Activated T-helper 1 cell treated with anti-CD3 and anti-CD28 coated beads, Interleukin-12 subunit alpha, Interleukin-12 subunit beta, Interleukin-2, Interleukin-4 antibody, amounts not matched to agents 30 ng/mL and 10 ng/mL and 1 ng/mL, durations not matched to agents 14 hours and 24 hours and 36 hours (primary cell): ENCODE measurements around the gene FAM222A. TPM values are rescaled to one million over a fixed set of nuclear protein-coding genes. Genes with fewer than 3 reads are reported as not detected.

Experiments
- DNase-seq: peaks from one replicate; pipeline ENCODE4 v3.0.0; 2021; ENCODE audit warnings: low spot score
- H3K27ac Mint-ChIP-seq: one replicate; pipeline ENCODE4 v1.8.0; 2021; ENCODE audit warnings: mild to moderate bottlenecking, mixed read lengths
- H3K27me3 Mint-ChIP-seq: one replicate; pipeline ENCODE4 v1.8.0; 2022; ENCODE audit warnings: mild to moderate bottlenecking, moderate library complexity, mixed read lengths; ENCODE audit not compliant: insufficient read depth
- H3K36me3 Mint-ChIP-seq: one replicate; pipeline ENCODE4 v1.8.0; 2021; ENCODE audit warnings: low read depth, mixed read lengths
- H3K4me1 Mint-ChIP-seq: one replicate; pipeline ENCODE4 v1.8.0; 2021; ENCODE audit warnings: low read depth, mixed read lengths
- H3K4me3 Mint-ChIP-seq: one replicate; pipeline ENCODE4 v1.8.0; 2021; ENCODE audit warnings: mild to moderate bottlenecking, moderate library complexity, mixed read lengths
- H3K9me3 Mint-ChIP-seq: one replicate; pipeline ENCODE4 v1.8.0; 2021; ENCODE audit warnings: mixed read lengths
- intact Hi-C: fragments of 100-400 bp; cut with micrococcal nuclease; formaldehyde crosslinking; loops from one replicate; pipeline ENCODE4 v1.15.1; 2024
- total RNA-seq: library from RNA; stranded (reverse); gene quantifications from 2 replicates; pipeline ENCODE4 v1.2.3, GENCODE V29; 2022

FAM222A gene
- total RNA-seq, 1 donor from 2014 or later, result 2.4 TPM

- Mint-ChIP-seq H3K9me3 (no peaks in the 10 kb centered on the region), H3K4me1 (no peaks in the 10 kb centered on the region), H3K27ac (no peak overlapping the region), H3K27me3 (peaks cover 8% of the 10 kb centered on the region), H3K4me3 (no peak overlapping the region), H3K36me3 (no peaks in the 10 kb centered on the region)
- intact Hi-C loops, result no loop called here
- no peak for DNase-seq
Observed at GRCh38 chr12:109741970-109742703, 28.5 kb downstream of the FAM222A start.

GRCh38 chr12:109743076-109743910 is 29.7 kb downstream of the FAM222A start:
- Mint-ChIP-seq H3K4me3 (no peak overlapping the region), H3K36me3 (no peaks in the 10 kb centered on the region), H3K9me3 (no peaks in the 10 kb centered on the region), H3K4me1 (no peaks in the 10 kb centered on the region), H3K27ac (no peak overlapping the region), H3K27me3 (peaks cover 11% of the 10 kb centered on the region)
- intact Hi-C loops, result no loop called here
- no peak for DNase-seq

GRCh38 chr12:109744026-109744425 is 30.4 kb downstream of the FAM222A start:
- intact Hi-C loops, result no loop called here
- Mint-ChIP-seq H3K27me3 (peaks cover 10% of the 10 kb centered on the region), H3K4me1 (no peaks in the 10 kb centered on the region), H3K4me3 (no peak overlapping the region), H3K9me3 (no peaks in the 10 kb centered on the region), H3K36me3 (no peaks in the 10 kb centered on the region), H3K27ac (no peak overlapping the region)
- no peak for DNase-seq

- Mint-ChIP-seq H3K4me3 (no peak overlapping the region), H3K4me1 (no peaks in the 10 kb centered on the region), H3K36me3 (no peaks in the 10 kb centered on the region), H3K27ac (no peak overlapping the region), H3K9me3 (no peaks in the 10 kb centered on the region), H3K27me3 (peaks cover 10% of the 10 kb centered on the region)
- DNase-seq, result no peak
- intact Hi-C loops, result no loop called here
Observed at GRCh38 chr12:109744986-109745942, 31.6 kb downstream of the FAM222A start.

GRCh38 chr12:109752117-109753053 is 38.8 kb downstream of the FAM222A start:
- no peak overlapping the region for H3K4me3 Mint-ChIP-seq
- H3K36me3 Mint-ChIP-seq, result no peaks in the 10 kb centered on the region
- no peaks in the 10 kb centered on the region for H3K4me1 Mint-ChIP-seq
- no peak for DNase-seq
- H3K9me3 Mint-ChIP-seq, result peaks cover 14% of the 10 kb centered on the region
- H3K27me3 Mint-ChIP-seq, result peaks cover 10% of the 10 kb centered on the region
- intact Hi-C loops, result no loop called here
- no peak overlapping the region for H3K27ac Mint-ChIP-seq

GRCh38 chr12:109753054-109753401 is 39.4 kb downstream of the FAM222A start:
- Mint-ChIP-seq H3K4me1 (no peaks in the 10 kb centered on the region), H3K27ac (no peak overlapping the region), H3K9me3 (peaks cover 14% of the 10 kb centered on the region), H3K36me3 (no peaks in the 10 kb centered on the region), H3K4me3 (no peak overlapping the region), H3K27me3 (peaks cover 9% of the 10 kb centered on the region)
- DNase-seq, result no peak
- intact Hi-C loops, result no loop called here

- intact Hi-C loops, result no loop called here
- no peak for DNase-seq
- Mint-ChIP-seq H3K27ac (no peak overlapping the region), H3K27me3 (peaks cover 5% of the 10 kb centered on the region), H3K36me3 (no peaks in the 10 kb centered on the region), H3K4me3 (no peak overlapping the region), H3K4me1 (no peaks in the 10 kb centered on the region), H3K9me3 (peaks cover 14% of the 10 kb centered on the region)
Observed at GRCh38 chr12:109753959-109754358, 40.3 kb downstream of the FAM222A start.

- H3K4me3 Mint-ChIP-seq, result no peak overlapping the region
- DNase-seq, result no peak
- H3K4me1 Mint-ChIP-seq, result no peaks in the 10 kb centered on the region
- intact Hi-C loops, result no loop called here
- H3K27me3 Mint-ChIP-seq, result no peaks in the 10 kb centered on the region
- H3K27ac Mint-ChIP-seq, result no peak overlapping the region
- no peaks in the 10 kb centered on the region for H3K36me3 Mint-ChIP-seq
- H3K9me3 Mint-ChIP-seq, result peaks cover 14% of the 10 kb centered on the region
Observed at GRCh38 chr12:109756457-109756856, 42.8 kb downstream of the FAM222A start.

- Mint-ChIP-seq H3K9me3 (peaks cover 14% of the 10 kb centered on the region), H3K4me3 (no peak overlapping the region), H3K36me3 (no peaks in the 10 kb centered on the region), H3K4me1 (no peaks in the 10 kb centered on the region), H3K27me3 (no peaks in the 10 kb centered on the region), H3K27ac (no peak overlapping the region)
- intact Hi-C loops, result no loop called here
- no peak for DNase-seq
Observed at GRCh38 chr12:109757671-109758265, 44.1 kb downstream of the FAM222A start.

- Mint-ChIP-seq H3K4me3 (no peak overlapping the region), H3K27ac (no peak overlapping the region), H3K27me3 (no peaks in the 10 kb centered on the region), H3K9me3 (peaks cover 19% of the 10 kb centered on the region), H3K36me3 (no peaks in the 10 kb centered on the region), H3K4me1 (no peaks in the 10 kb centered on the region)
- DNase-seq, result no peak
- intact Hi-C loops, result no loop called here
Observed at GRCh38 chr12:109758426-109759420, 45.1 kb downstream of the FAM222A start.

GRCh38 chr12:109759595-109759994 is 46.0 kb downstream of the FAM222A start:
- Mint-ChIP-seq H3K27me3 (no peaks in the 10 kb centered on the region), H3K4me3 (no peak overlapping the region), H3K27ac (no peak overlapping the region), H3K9me3 (peaks cover 19% of the 10 kb centered on the region), H3K4me1 (no peaks in the 10 kb centered on the region), H3K36me3 (no peaks in the 10 kb centered on the region)
- no peak for DNase-seq
- intact Hi-C loops, result no loop called here
